Dedifferentiated amniotic fluid mesenchymal stem cell (primary cell): ENCODE results near the gene LSM3.

ENCODE experiments used
- DNase-seq: peaks from one replicate; pipeline ENCODE4 v3.0.0-alpha.2; 2016; ENCODE audit errors: extremely low spot score

Gene LSM3

DNA sequence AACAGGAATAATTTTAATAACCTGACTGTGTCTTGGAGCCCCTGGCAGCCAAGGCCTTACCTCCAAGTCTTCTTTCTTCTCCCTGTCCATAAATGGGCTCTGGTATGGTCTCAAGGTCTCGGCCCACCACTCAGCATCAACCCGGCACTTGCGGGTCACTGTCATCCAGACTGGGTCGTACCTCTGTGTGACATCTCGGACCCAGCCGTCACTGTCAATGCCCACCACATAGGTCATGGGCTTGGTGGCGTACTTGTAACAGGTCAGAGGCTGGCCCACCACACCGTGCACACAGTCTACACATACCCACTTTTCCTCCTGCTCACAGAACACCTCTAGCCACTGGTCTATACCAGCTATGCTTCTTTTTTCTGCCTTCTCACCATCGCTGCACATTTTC lies 20.7 kb upstream of the LSM3 start:
- DNase-seq: no peak

DNA sequence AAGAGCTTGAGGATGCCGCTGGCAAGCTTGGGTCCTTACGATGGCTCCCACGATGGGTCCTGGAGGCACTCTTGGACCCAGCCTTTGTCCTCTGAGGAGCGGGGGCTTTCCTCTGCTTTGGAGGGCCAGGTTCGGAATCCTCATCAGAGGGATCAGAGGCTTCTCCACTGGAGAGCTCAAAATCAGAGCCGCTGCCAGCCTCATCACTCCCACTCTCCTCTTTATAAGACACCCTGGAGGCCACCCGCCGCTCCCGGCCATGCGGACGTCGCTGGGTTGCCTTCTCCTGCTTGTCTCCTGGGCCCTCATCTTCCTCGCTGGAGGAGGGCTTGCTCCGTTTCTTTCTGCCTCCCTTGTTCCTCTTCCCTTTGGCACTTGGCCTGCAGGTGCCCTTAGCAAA lies 20.2 kb upstream of the LSM3 start:
- no peak for DNase-seq

DNA sequence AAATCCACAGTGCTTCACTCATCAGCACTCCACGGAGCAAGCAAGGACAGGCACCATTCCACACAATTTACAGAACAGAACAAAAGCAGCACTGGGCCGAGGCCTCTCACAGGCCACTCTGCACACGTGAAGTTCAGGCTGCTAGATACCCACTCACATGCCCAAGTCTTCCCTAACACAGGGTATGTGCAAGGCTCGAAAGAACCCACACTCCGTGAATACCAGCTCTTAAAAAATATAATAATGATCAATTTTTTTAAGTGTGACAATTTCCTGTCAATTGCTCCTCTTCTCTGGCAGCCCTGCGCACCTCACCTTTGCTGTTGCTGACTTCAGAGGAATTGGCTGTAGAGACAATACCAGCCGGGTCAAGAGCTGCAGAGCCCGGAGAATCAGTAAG lies 19.2 kb upstream of the LSM3 start:
- DNase-seq: no peak

DNA sequence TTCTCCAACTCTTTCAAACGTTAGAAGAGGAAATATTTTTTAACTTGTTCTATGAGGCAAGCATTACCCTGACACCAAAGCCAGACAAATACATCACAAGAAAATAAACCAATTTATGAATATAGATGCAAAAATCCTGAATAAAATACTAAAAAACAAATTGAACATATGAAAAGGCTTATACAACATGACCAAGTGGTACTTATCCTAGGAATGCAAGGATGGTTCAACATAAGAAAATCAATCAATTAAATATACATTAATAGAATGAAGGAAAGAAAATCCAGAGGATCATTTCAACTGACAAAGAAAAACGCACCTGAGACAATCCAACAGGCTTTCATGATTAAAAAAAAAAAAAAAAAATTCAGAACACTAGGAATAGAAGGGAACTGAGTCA lies 17.3 kb upstream of the LSM3 start:
- no peak for DNase-seq

- DNase-seq: no peak
Observed at GRCh38 chr3:14162178-14162577, 16.4 kb upstream of the LSM3 start.

- peak; percentile 30 for DNase-seq
Observed at GRCh38 chr3:14166877-14167603, 11.6 kb upstream of the LSM3 start.

- DNase-seq: no peak
Observed at GRCh38 chr3:14169435-14169834, 9.2 kb upstream of the LSM3 start.

DNA sequence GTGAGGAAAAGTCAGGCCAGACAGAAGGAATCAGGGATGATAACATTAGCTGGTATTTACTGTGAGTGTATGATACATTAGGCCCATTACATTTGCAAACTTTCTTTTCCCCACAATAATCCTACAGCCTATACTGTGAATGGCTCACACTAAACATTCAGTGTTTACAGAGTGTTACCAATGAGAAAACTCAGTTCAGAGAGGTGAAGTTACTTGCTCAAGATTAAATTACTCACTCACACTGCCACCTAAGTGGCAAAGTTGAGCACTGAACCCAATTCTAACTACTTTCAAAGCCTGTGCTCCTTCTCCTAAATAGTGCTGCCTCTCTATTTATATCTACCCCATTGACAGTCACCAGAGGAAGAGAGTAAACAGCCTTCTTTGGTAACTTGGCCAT lies 8.7 kb upstream of the LSM3 start:
- DNase-seq: no peak

DNA sequence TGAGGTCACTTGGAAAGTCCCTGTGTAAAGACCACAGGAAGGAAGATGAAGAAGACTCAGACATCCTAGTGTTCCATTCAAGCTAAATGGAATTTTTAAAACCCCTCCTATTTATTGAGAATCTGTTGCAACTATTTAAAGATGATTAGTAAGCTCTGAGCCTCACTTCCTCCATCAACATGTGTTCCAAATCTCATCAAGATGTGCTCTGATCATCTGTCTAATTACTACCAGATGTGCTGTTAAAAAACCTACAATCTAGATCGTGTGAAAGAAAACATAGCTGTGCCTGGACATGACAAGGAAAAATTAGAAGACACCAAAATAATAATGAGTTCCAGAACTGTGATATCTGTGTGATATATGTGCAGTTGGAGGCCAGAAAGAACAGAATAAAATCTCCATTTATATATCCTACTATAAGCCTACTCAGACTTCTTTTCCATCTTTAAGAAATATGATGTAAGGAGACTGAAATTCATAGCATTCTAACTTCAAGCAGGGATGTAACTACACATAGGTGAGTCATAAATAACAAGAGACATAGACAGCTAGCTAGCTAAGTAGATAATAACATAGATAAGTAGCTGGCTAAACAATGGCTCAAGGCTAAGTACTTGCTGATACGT lies 8.0 kb upstream of the LSM3 start:
- peak; percentile 89 for DNase-seq

DNA sequence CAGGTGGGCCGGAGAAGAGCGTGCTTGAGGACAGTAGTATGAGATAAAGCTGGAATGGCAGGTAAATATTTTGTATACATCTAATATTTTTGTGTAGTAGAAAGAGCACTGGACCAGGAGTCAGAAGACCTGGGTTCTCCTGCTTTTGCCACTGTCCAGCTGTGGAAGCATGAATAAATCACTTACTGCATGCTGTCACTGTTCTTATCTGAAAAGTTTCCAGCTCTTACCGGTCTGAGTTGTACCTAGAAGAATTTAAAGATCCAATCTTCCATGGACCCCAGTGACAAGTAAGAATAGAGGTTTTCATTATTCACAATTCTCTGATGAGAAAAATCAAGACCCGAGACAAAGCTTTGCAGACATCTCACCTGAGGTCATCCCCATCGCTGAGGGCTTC lies 6.1 kb upstream of the LSM3 start:
- no peak for DNase-seq

DNA sequence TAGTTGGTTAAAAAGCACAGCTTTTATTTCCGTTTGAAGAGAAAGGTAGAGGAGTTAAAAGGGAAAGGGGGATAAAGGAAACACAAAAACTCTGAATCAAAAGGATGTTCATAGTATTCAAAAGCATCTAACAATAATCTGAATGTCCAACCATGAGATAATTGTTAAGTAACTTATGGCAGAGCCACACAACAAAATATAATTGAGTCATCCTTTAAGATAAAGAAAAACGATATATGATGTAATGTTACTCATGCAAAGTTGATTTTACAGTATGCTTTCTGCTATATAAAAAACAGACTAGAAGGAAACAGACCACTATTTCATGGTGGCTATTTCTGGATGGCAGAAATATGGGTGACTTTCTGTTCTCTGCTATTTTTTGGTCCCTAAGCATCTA lies 4.1 kb upstream of the LSM3 start:
- no peak for DNase-seq

DNA sequence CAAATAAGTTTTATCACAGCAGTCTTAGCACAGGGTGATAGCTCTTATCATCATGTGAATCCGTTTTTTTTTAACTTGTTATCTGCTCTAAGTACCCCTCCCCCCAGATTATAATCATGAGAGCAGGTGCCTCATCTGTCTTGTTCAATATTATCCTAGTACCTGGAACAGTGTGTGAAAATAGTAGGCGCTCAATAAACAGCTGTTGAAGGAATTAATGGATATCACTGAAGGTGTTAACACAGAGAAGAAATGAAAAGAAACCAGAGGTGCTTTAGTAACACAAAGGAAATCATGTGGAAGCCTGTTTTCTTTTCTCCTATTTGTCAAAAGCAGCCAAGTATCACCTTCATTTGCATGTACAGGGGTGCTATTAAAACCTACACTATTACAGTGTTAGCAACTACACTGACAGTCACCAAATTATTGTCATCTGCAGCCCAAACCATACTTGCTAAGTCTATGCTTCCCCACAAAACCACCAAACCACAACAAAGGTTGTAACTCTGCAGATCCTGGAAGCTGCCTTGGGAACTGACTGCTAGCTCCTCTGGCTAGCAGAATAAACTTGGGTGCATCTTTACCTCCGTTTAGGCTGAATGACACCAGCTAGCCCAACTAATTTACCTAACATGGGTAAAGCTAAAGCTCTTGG lies 3.1 kb upstream of the LSM3 start:
- no peak for DNase-seq

DNA sequence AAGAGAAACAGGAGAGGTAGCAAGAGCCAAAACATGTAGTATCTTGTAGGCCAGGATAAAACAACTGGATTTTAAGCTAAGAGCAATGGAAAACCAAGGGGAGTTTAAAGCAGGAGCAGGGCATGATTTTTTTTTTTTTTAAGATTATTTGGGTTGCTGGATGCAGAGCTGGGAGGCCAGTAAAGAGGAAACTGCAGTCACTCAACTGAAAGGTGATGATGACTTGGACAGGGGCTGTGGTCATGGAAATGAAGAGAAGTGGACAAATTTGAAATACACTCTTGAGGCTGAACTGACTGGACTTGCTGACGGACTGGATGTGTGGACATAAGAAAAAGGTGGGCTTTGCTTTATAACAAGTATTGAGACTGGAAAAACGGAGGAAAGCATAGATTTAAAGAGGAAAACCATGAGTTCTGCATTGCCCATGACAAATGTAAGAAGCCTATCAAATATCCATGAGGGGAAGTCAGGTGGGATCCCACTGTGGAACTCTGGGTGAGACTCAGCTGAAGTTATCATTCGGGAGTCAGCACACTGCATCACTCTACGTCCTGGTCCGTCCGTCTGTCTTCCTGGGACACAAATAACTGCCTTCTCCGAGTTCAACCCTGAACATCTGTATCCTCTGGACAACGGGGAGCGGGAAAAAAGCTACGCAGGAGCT lies 904 bp upstream of the LSM3 start:
- DNase-seq: no peak

DNA sequence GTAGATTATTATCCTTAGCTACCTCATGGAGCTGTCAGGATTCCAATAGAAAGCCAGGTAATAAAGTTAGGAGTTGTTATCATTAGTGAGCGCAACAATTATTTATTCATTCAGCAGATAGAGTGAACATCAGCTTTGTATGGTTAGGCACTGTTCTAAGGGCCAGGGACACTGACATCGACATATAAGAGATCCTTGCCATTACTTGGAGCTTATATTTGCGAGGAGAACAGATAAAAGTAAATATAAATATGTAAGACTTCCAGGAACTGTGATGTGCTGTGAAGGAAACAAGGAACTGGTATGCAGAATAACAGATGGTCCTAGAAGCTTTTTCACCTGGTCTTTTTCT lies 473 bp downstream of the LSM3 start:
- no peak for DNase-seq

- no peak for DNase-seq
Observed at GRCh38 chr3:14179795-14180194, 1.2 kb downstream of the LSM3 start.

DNA sequence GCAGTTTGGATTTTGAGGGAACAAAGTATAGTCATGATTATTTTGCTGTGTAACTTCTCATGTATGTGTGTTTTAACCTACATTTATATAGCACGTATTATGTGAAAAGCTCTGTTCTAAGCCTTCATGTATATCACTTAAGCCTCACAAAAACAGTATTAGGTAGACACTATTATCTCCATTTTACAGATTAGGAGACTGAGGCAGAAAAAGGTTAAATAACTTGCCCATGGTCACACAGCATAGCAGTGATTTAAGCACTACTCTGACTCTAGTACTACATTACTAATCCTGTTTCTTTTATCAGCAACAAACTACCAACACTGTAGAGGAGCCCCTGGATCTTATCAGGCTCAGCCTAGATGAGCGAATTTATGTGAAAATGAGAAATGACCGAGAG lies 2.6 kb downstream of the LSM3 start:
- no peak for DNase-seq

GRCh38 chr3:14183015-14183577 lies 4.5 kb downstream of the LSM3 start:
- no peak for DNase-seq

- DNase-seq: no peak
Observed at GRCh38 chr3:14186854-14187458, 8.3 kb downstream of the LSM3 start.

DNA sequence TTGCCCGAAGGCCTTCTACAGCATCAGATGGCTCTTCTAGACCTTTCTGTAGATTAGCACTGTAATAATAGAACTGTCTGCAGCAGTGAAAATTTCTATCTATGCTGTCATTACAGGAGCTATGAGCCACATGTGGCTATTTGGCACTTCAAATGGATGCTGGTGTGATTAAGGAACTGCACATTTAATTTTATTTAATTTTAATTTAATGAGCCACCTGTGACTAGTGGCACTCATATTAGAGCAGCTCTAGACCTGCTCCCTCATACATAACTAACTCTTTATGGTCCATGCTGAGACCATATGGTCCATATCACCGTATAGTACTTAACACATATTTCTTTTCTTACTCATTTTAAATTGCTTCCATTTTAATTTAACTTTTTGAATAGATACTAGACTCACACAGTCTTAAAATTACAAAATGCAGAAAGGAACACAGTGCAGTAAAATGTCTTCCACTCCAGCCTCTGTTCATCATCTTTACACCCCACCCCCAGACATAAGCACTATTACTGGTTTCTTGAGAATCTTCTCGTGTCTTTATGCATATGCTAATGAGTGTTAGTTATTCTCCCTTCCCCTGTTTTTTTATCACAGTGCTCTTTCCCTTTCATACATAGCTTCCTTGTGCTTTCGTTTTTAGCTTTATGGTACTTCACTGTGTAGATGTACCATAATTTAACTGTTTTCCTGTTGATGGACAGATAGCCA lies 9.6 kb downstream of the LSM3 start:
- no peak for DNase-seq

- no peak for DNase-seq
Observed at GRCh38 chr3:14194865-14195264, 16.2 kb downstream of the LSM3 start.

DNA sequence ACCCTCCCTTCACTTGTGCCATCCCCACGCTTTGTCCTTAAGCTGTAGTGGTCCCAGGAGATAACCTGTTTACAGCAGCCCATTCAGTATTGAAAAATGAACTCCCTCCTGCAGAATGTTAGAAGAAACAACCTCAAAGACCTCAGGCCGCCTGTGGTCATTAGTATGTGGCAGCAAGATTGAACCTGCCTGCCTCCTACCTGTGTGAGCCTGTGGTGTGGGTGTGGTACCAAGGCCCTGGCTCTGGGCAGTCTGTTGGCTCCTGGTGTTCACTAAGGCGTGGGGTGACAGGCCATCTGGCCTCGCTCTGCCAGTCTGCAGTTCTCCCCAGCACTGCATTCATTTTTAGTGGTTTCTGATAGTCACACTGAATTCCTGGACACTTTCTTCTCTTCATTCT lies 21.0 kb downstream of the LSM3 start:
- DNase-seq: no peak

DNA sequence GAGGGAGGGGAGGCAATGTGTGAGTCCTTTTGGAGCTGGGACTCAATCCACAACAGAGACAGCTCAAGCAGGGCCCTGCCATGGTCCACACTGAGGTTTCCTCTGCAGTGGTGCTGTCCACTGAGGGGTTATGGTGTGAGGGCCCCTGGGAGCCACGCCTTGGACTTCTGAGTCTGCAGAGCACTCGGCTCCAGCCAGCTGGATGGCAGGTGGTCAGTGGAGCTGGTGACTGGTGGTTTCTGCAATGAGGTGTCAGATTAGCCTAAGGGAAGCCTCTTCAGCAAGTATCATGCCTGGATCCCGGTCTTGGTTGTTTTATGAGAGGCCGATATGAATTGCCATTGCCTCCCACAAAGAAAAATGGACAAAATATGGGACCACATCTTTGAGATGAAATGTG lies 21.7 kb downstream of the LSM3 start:
- no peak for DNase-seq
